GM19324 (cell line): ENCODE measurements around the gene PLN.

Experiments used
- ATAC-seq: cut with Tn5 transposase; IDR thresholded peaks from one replicate; pipeline ENCODE4 v1.9.1; 2021; ENCODE audit warnings: mild to moderate bottlenecking, moderate library complexity; ENCODE audit not compliant: unreplicated experiment, low FRiP score

The PLN gene

DNA sequence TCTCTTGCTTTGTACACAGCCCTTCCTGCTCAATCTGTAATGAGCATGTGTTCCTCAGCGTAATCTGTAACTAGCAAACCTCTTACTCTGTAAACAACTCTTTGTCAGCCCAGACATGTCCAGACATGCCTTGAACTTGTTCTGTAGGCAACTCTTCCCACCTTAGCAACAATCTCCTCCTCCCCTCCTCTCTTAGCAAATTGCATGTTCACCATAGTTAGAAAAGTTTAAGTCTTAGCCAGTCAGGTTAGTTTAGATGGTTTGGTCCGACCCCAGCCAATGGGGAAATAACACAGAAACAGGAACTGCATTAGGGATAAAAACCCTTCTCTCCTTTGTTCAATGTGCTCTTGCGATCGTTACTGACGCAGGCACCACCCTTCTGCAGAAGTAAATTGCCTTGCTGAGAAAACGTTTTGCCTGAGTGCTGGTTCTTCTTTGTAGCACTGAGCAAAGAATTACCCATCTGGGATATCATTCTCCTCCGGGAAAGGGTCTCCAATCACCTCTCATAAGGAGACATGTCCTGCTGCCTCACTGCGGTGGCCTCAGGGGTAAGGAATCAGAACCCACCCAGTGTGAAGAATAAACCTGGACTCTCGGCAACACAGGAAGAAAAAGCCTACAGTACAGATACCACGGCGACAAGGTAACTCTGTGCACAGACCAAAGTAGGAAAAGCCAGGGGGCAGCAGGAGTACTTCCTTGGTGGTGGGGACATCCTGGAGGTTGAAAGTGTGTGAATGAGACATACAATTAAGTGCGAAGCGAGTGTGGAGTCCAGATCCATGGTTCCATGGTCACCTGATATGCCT lies 26.2 kb downstream of the PLN start:
- no peak for ATAC-seq

DNA sequence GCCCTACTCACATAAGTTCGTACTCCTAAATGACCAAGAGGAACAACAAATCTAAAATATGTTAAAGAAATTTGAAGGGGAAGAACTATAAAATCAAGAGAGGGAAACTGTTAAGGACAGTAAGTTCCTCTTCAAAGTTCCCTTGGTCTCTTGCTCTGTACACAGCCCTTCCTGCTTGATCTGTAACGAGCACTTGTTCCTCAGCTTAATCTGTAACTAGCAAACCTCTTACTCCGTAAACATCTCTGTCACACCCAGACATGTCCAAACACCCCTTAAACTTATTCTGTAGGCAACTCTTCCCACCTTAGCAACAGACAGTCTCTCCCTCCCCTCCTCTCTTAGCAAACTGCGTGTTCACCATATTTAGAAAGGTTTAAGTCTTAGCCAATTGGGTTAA lies 29.9 kb downstream of the PLN start:
- ATAC-seq = no peak

DNA sequence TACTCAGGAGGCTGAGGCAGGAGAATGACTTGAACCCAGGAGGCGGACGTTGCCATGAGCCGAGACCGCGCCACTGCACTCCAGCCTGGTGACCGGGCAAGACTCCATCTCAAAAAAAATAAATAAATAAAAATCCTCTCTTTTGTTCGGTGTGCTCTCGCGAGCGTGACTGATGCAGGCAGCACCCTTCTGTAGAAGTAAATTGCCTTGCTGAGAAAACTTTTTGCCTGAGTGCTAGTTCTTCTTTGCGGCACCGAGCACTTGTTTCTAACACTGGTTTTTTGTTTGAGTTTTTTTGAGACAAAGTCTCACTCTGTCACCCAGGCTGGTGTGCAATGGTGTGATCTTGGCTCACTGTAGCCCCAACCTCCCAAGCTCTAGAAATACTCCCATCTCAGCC lies 30.5 kb downstream of the PLN start:
- ATAC-seq = no peak

DNA sequence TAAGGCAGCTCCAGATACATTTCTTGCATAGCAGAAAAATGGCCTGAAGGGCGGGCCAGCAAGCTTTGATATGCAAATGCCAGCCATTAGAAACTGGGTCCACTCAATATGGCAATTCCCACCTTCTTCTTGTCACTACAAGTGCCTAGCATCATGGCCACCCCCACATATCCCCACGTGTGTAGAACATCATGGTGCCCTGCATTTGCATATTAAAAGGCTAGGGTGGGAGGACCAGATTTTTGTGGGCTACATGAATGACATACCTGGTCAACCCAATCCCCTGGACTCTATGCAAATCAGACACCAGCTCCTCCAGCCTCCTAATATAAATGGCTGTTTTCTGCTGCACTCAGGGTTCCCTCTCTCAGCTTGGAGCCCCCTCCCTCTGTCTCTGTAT lies 31.7 kb downstream of the PLN start:
- no peak for ATAC-seq

DNA sequence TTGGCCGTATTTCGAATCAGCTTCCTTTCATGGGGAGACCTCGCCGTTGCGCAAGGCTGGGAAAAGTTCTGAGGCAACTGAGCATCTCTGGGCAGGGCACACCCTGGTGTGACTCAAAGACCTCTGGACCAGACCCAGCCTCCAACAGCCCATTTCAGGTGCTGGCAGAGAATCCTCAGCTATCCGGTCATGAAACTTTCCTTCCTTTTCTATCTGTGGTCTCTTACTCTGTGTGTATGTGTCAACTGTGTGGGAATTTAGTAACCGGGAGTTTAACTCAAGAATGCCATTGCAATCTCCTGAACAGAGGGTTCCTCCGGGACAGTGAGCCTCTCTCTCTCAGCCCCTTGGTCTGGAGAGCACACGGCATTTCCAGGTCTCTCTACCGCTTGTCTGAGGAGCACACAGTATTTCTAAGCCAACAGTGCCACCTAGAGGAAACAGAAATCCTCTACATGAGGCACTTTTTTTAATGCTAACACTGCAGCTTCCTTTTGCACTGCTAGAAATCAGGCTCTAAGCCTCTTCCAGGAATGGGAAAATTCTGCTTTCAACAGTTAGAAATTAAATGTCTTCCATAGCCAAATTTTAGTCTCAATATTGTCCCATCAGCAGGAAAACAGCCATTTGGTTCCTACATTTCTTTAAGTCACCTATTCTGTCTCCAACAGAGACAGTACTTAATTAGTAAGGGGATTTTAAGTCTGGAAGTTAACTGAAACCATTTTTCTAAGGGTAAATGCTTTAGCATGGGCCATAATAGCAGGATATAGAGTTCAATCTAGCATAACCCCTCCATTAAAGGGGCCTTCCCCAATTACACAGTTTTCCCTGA lies 32.7 kb downstream of the PLN start:
- ATAC-seq = no peak

DNA sequence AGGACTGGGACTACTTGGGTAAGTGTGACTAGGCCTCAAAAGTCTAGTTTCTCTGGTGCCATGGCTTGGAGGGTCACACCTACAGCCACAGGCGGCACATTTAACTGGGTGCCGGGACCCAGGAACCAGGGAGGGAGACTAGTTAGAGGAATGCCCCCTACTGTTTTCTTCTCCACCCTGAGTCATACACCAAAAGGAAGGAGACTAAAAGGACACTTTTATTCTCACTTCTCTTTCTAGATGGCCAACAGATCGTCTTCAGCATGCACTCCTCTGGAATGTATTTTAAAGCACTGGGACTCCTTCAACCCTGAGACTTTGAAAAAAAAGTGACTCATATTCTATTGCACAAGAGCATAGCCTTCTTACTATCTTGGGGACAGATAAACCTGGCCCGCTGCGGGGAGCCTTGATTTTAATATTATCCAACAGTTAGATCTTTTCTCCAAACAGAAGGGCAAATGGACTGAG lies 33.4 kb downstream of the PLN start:
- no peak for ATAC-seq

DNA sequence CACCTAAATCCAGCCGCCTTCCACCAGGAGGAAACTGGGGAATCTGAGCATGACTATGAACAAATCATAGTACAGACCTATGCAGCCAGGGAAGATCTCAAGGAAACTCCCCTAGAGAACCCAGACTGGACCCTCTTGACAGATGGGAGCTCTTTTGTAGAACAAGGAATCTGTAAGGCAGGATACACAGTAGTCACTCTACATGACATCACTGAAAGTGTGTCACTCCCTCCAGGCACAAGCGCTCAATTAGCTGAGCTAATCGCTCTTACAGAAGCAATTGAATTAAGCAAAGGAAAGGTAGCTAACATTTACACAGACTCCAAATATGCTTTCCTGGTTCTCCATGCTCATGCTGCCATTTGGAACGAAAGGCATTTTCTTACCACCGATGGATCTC lies 36.8 kb downstream of the PLN start:
- no peak for ATAC-seq

DNA sequence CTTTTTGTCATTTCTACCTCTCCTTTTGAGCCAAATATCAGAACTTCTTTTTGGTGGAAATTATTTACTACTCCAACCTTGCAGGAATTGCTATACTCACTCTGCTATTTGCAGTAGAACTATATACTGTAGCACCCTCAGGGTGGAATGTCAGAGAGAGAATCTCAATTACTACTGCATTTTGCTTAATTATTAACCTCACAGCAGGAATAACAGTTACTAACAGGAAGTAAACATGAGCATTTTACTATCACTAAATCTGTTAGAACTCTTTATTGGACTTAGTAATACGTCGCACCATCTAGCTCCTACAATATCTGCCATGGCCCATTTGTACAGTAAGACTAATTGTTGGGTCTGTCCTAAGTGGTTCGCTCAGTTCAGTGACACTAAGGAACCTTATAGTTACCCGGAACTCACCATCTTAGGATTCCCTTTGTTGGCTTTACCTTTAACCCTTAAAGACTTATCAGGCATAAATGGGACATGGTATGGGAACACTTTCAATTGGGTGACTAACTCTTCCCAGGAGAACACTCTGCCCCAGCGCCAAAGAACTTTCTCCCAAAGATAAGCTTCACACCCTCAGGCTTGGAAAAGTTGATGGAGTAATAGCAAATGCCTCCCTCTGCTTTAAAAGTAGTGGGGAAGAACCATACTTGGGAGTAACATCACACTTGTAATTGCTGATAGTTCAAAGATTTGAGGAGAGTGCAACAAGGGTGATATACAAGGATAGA lies 38.8 kb downstream of the PLN start:
- no peak for ATAC-seq

DNA sequence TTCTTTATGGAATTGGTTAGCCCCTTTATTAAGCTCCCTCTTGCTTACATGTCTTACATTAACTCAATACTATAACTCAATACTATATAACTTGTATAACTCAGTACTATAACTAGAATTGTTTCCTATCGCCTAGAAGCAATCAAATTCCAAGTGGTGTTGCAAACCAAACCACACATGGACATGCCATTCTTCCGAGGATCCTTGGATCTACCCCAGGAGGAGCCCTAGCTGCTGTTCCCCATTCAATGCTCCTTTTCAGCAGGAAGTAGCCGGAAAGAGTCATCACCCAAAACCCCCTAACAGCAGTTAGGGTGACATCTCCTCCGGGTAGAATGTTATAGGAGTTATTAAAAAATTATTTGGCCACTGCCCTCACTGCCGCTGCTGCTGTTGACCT lies 40.5 kb downstream of the PLN start:
- no peak for ATAC-seq

DNA sequence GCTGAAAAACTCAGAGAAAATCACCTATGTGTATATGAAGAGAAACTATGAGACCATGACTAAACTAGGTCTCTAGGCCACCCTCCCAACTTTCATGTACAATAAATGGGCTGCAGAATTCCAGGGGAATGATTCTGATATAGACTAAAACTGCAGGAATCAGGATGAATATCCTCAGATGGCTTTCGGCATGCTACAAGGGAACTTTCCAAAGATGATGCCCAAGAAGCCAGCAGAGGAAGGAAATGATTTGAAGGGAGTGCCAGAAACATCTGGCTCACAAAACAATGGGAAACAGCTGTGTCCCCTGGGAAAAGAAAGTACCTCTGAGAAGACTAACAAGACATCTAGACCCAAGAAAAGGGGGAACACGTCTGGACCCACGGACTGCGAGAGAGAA lies 41.1 kb downstream of the PLN start:
- no peak for ATAC-seq

DNA sequence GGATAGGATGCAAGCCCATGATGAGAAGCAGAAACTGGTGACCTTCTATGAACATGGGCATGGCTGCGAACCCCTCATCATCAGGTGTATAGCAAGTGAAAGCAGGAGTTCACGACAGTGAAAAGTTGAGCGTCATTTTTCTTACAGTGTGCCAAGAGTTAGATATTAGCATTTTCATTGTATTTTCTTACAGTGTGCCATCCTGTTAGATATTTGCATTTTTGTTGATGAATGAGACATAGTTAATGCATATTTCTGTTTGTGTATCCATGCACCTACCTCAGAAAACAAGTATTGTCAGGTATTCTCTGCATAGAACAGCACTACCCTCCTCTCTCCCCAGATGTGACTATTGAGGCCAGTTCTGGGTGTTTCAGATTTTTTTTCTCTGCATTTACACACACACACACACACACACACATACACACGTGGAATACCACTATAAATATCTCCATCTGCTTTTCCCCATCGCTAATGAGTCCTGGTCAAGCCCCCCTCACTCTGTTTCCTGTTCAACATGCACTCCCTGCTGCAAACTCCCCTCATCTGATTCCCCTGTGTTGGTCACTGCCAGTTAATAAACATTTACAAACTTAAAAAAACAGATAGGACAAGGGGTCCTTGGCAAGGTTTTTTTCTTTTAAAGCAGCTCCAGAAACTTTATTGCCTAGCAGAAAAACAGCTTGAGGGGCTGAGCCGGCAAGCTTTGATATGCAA lies 41.7 kb downstream of the PLN start:
- no peak for ATAC-seq

DNA sequence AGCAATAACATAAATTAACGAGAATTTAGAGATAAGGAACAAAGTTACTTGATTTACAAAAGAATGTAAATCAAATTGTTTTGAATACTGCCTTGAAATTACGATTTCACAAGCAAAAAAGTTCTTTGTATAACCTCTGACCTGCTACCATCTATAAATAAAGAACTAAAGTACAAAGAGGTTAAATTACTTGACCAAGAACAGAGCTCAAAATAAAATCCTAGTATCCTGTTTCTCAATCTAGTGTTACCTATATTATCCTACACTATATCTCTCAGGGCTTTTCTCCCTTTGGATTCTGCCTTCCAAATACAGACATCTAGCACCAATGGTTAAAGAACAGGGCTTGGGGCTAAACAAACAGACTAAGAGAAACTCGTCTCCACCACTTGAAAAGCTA lies 43.8 kb downstream of the PLN start:
- ATAC-seq = no peak

DNA sequence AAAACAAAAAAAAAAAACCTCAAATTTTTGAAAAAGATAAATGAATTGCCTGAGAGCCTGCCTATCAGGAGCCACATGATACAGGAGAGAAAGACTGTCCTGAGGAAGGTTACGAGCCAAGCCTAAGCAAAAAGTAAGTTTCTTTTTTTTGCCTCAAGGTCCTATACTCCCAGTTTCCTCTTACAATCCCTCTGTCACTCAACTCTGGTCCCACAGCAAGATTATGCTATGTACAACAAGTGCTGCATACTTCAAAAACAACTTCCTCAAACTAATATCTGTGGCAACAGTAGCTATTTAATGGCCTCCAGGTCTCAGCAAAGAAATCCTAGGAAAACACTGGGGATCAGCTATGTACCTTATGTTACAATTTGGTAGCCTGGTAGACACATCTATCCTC lies 46.8 kb downstream of the PLN start:
- ATAC-seq = no peak

DNA sequence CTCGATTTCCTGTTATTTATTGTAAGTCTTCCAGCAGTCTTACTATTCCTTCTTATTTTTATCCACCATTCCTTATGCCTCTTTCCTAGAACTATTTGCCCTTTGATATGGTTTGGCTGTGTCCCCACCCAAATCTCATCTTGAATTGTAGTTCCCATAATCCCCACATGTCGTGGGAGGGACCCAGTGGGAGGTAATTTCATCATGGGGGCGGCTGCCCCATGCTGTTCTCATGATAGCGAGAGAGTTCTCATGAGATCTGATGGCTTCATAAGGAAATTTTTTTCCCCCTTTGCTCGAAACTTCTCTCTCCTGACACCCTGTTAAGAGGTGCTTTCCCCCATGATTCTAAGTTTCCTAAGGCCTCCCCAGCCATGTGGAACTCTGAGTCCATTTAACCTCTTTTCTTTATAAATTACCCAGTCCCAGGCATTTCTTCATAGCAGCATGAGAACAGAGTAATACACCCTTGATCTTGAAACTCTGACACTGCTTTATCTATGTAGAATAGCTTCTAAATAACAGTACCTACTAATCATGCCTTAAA lies 48.8 kb downstream of the PLN start:
- no peak for ATAC-seq

DNA sequence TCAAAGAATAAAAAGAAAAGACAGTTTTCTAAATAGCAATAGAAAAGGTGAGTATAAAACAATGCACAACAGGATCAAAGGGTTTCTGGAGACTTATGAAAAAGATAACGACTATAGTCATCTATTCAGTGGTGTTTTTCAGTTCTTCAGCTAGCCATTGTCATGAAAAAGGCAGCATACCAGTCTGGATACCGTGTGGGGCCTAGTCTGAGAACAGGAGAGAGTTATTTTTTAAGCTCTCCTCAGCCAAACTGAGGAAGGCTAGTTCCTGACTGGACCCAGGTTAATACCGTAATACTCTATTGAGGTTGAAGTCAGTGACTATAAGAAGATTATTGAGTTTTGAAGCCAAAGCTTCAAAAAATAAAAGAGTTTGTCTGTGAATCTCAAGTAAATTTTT lies 49.5 kb downstream of the PLN start:
- ATAC-seq = no peak

DNA sequence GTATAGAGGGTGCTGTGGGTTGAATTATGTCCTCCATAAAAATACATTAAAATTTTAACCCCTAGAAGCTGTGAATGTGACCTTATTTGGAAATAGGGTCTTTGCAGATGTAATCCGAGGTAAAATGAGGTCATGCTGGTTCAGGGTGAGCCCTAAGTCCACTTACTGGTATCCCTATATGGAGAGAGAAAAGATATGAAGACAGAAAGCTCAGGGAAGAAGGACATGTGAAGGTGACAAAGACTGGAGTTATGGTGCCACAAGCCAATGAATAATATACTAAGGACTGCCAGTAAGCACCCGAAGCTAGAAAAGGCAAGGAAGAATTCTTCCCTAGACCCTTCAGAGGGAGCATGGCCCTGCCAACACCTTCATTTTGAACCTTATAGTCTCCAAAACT lies 50.2 kb downstream of the PLN start:
- ATAC-seq = no peak

DNA sequence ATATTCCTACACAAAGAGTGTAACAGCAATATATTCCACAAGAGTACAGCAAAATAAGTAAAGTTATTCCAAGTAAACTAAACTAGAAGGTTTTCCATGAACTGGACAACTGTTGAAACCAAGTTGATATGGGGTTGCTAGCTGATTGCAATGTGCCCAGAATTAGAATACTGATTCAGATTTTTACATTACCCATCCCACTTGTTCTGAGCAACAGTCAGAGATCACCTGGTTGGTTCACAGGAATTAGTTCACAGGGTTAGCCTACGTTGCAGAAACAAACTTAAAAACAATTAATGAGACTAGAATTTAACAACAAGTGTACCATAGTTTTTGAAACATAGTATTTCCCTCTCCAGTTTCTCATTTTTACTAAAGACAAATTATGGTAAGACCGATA lies 54.2 kb downstream of the PLN start:
- ATAC-seq = no peak

DNA sequence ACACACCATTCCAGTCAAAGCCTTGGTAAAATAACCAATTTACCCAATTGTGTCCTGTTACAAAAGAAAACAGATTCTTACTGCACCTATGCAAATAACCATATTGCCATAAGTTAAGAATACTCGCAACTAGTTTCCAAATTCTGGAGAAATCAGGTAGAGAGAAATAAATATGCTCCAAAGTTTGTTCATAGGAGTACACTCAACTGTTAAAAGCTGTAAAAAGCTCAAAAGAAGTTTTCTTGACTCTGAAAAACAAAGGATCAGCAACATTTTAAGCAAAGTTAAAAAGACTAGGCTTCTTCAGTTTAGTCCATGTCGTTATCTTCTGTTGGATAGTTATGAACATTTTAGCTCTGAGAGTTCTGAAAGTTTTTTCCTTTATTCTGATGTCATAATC lies 55.3 kb downstream of the PLN start:
- ATAC-seq = no peak

DNA sequence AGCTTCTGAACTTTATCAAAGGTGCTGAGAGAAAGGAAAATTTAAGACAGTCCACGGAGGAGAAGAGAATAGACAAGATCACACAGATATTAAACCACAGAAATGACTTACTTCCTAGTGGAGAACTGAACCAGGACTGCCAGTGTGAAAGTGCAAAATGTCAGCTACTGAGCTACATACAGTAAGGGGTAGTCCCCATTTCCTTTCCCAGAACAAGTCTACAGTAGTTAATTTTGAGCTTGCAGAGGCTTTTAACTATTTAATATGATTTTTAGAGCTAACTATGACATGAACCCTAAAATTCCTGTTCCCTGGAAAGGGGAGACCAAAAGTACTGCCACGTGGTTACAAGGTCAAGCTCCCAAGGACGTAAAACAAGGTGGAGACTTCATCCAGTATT lies 58.2 kb downstream of the PLN start:
- ATAC-seq = no peak

DNA sequence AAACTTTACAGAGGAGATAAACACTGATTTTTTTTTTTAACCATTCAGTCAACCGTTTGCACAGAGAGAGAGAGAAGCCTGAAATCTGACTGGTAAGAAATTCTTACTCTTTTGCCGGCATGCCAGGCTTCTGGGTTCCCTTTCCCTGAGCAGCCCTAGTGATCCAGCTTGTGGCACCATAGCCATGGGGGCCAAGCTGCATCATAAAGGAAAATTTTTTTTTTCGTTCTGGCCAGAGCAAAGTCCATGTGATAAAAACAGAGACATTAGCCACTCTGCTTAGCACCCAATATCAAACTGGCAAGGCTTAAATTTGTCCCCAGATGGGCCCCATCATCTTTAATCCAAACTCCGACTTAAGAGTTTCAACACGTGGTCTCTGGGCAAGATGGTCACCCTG lies 58.8 kb downstream of the PLN start:
- ATAC-seq = no peak
